GM12891 (cell line): ENCODE results near the gene UCK2.

Experiments
- DNase-seq: peaks from one replicate; pipeline ENCODE4 v3.0.0; 2011; ENCODE audit warnings: low spot score; ENCODE audit not compliant: insufficient read length
- FAIRE-seq: peaks from 2 replicates; lab custom pipeline; 2011; peaks lifted over from hg19 to GRCh38; lab: Jason Lieb, UNC
- PAX5 ChIP-seq: IDR thresholded peaks from 2 replicates; pipeline ENCODE4 v1.6.1; 2011; ENCODE audit warnings: low read length, moderate library complexity, mild to moderate bottlenecking; ENCODE audit not compliant: insufficient read depth, severe bottlenecking
- POLR2A ChIP-seq: IDR thresholded peaks from 2 replicates; pipeline ENCODE4 v1.6.1; 2011; ENCODE audit warnings: low read depth, low read length, control low read depth
- POLR2AphosphoS5 ChIP-seq: IDR thresholded peaks from 2 replicates; pipeline ENCODE4 v1.6.1; 2011; ENCODE audit warnings: low read depth, low read length, control low read depth
- POU2F2 ChIP-seq: IDR thresholded peaks from 2 replicates; pipeline ENCODE4 v1.6.1; 2011; ENCODE audit warnings: low read depth, mild to moderate bottlenecking, control low read depth, low read length, moderate library complexity
- SPI1 ChIP-seq: IDR thresholded peaks from 2 replicates; pipeline ENCODE4 v1.6.1; 2011; ENCODE audit warnings: low read depth, low read length, control low read depth
- TAF1 ChIP-seq: IDR thresholded peaks from 2 replicates; pipeline ENCODE4 v1.6.1; 2011; ENCODE audit warnings: low read depth, low read length, control low read depth

UCK2 gene

GRCh38 chr1:165933446-165934170 is 106.2 kb downstream of the UCK2 start:
- DNase-seq (no peak), FAIRE-seq (no peak)
- no peak for TF ChIP-seq PAX5
- no peak for TF ChIP-seq POU2F2
- no peak for TF ChIP-seq SPI1
- no peak for TF ChIP-seq POLR2AphosphoS5
- no peak for TF ChIP-seq POLR2A
- no peak for TF ChIP-seq TAF1

DNA sequence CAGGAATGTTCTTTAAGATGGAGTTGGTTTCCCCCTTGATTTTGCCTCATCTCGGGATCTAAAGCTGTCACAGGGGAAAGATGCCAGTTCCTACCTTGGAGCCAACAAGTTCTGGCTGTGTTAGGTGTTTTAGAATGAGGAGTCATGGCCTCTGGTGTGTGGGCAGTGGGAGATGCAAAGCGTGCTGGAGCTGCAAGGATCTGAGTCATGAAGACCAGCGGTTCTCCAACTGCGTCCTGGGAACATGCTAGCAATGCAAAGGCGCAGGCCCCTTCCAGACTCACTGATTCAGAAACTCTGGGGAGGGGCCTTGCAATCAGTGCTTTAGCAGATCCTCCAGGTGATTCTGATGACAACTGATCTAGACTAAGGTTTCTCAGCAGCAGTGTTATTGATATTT is 109.1 kb downstream of the UCK2 start:
- no peak for FAIRE-seq
- no peak for DNase-seq
- no peak for TF ChIP-seq POLR2AphosphoS5
- no peak for TF ChIP-seq TAF1
- TF ChIP-seq SPI1, result no peak

- no peak for TF ChIP-seq POLR2AphosphoS5
- no peak for TF ChIP-seq SPI1
- TF ChIP-seq TAF1, result no peak
- no peak for TF ChIP-seq PAX5
- TF ChIP-seq POLR2A, result no peak
- TF ChIP-seq POU2F2, result no peak
- FAIRE-seq, result no peak
- DNase-seq, result no peak
Measured at GRCh38 chr1:165937829-165938228, 110.4 kb downstream of the UCK2 start.

- FAIRE-seq, result no peak
- TF ChIP-seq POLR2A, result no peak
- no peak for TF ChIP-seq TAF1
- no peak for TF ChIP-seq POU2F2
- no peak for TF ChIP-seq PAX5
- TF ChIP-seq POLR2AphosphoS5, result no peak
- TF ChIP-seq SPI1, result no peak
- no peak for DNase-seq
Measured at GRCh38 chr1:165938844-165939243, 111.4 kb downstream of the UCK2 start.

- FAIRE-seq (no peak), DNase-seq (no peak)
- TF ChIP-seq POLR2AphosphoS5 (no peak), POLR2A (no peak), PAX5 (no peak), POU2F2 (no peak), TAF1 (no peak), SPI1 (no peak)
Measured at GRCh38 chr1:165941531-165941930, 114.1 kb downstream of the UCK2 start.

DNA sequence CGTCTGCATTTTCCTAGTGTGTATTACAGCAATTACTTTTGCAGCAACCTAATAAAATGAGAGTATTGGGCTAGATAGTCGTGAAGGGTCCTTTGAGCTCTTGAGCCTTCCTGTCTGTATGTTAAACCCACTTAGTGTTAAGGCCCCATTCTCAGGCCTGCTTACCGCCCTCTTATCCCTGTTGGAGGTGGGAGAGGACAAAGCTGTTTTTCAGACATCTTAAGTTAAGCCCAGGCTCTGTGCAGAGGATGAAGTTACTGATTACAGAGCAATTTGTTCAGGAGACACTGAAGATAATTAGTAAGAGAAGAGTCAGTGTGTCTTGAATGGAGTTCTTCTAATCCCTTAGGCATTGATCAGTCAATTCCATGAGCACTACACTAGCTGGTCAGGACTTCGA is 114.6 kb downstream of the UCK2 start:
- FAIRE-seq, result no peak
- no peak for TF ChIP-seq SPI1
- TF ChIP-seq TAF1, result no peak
- no peak for TF ChIP-seq POLR2A
- no peak for TF ChIP-seq POU2F2
- no peak for TF ChIP-seq PAX5
- no peak for TF ChIP-seq POLR2AphosphoS5
- DNase-seq, result no peak

DNA sequence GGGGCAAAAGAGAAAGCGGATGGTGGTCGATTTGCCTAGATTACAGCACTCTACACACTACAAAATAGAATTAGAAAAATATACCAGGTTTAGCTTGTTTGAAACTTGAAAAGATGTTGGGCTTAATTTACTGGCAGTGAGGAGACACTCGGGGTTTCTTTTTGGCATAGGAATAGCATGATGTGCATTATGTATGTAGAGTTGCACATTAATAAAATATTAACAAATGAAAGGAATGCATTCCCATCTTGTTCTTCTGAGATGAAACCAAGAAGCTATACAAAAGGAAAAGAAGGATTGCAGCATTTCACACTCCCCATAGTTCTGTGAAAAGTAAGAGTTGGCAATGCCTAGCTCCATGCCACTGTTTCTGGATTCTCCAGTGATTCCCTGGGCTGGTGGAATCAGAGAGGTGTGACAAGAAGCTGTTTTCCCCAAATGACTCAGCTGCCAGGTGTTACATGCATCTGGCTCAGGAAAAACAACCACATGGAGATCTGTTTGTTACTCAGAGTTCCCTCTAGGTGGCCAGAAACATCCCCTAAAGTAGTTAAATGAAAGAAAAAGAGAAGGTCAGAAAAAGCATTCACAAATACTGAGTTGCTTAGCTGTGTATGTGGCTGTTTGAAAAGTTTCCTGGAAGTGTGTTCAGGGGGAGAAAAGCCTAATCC is 115.6 kb downstream of the UCK2 start:
- DNase-seq, result peak; percentile 16
- FAIRE-seq, result no peak
- TF ChIP-seq POU2F2 (no peak), POLR2AphosphoS5 (no peak), TAF1 (no peak), POLR2A (no peak), PAX5 (no peak), SPI1 (no peak)

- DNase-seq (no peak), FAIRE-seq (no peak)
- TF ChIP-seq TAF1 (no peak), PAX5 (no peak), POU2F2 (no peak), POLR2A (no peak), SPI1 (no peak), POLR2AphosphoS5 (no peak)
Measured at GRCh38 chr1:165945911-165946310, 118.5 kb downstream of the UCK2 start.

GRCh38 chr1:165947797-165948455 is 120.5 kb downstream of the UCK2 start:
- DNase-seq (no peak), FAIRE-seq (no peak)
- TF ChIP-seq PAX5, result no peak
- TF ChIP-seq POLR2AphosphoS5, result no peak
- no peak for TF ChIP-seq POU2F2
- TF ChIP-seq SPI1, result no peak
- no peak for TF ChIP-seq TAF1
- no peak for TF ChIP-seq POLR2A
